ENCODE results near the gene ABCB11. TPM values are rescaled to one million over a fixed set of nuclear protein-coding genes. Genes with fewer than 3 reads are reported as not detected.
A peak's percentile ranks its signal among the peaks of the same experiment; 100 is the strongest.

ABCB11 gene
- total RNA-seq, 1 experiment from 2014 or later = not detected

- no peaks in the 10 kb centered on the region for H3K9me3 ChIP-seq (ENCODE audit: low read depth, low read length, poor library complexity, severe bottlenecking)
- H3K36me3 ChIP-seq (ENCODE audit: insufficient read depth, low read length, poor library complexity, severe bottlenecking) = no peaks in the 10 kb centered on the region
- H3K27me3 ChIP-seq (replicated peaks; ENCODE audit: insufficient read depth, low read depth, low read length, poor library complexity) = peaks cover 1% of the 10 kb centered on the region
- no TSS peak for BruUV-seq (replicated peaks)
- POLR2A ChIA-PET (ENCODE audit: low non-redundant PET) = no interaction called here
- H3K27ac ChIP-seq (ENCODE audit: low read depth, low read length, poor library complexity, severe bottlenecking) = no peak overlapping the region
- H3K4me1 ChIP-seq (ENCODE audit: insufficient read depth, low read length, poor library complexity, severe bottlenecking) = no peaks in the 10 kb centered on the region
- DNase-seq (ENCODE audit: low spot score) = no peak
- CTCF ChIA-PET = no interaction called here
- TF ChIP-seq EZH2 (IDR thresholded peaks at IDR 0.05; ENCODE audit: borderline replicate concordance, low read depth, low read length, poor library complexity, severe bottlenecking) = no peak
- no peak for TF ChIP-seq CTCF (conservative IDR thresholded peaks at IDR 0.05; ENCODE audit: low read depth, low read length)
- H3K4me3 ChIP-seq (ENCODE audit: low read depth, low read length, poor library complexity, severe bottlenecking) = no peak overlapping the region
- intact Hi-C loops (cut with micrococcal nuclease; ENCODE audit: unreplicated experiment) = no loop called here
Measured at GRCh38 chr2:168978461-168978861, 52.7 kb downstream of the ABCB11 start.

GRCh38 chr2:168977608-168978007 is 53.5 kb downstream of the ABCB11 start:
- Histone ChIP-seq H3K27me3 (replicated peaks; ENCODE audit: insufficient read depth, low read depth, low read length, poor library complexity) (no peaks in the 10 kb centered on the region), H3K36me3 (ENCODE audit: insufficient read depth, low read length, poor library complexity, severe bottlenecking) (no peaks in the 10 kb centered on the region), H3K4me3 (ENCODE audit: low read depth, low read length, poor library complexity, severe bottlenecking) (no peak overlapping the region), H3K27ac (ENCODE audit: low read depth, low read length, poor library complexity, severe bottlenecking) (no peak overlapping the region), H3K9me3 (ENCODE audit: low read depth, low read length, poor library complexity, severe bottlenecking) (no peaks in the 10 kb centered on the region), H3K4me1 (ENCODE audit: insufficient read depth, low read length, poor library complexity, severe bottlenecking) (no peaks in the 10 kb centered on the region)
- CTCF ChIA-PET = no interaction called here
- POLR2A ChIA-PET (ENCODE audit: low non-redundant PET) = no interaction called here
- DNase-seq (ENCODE audit: low spot score) = no peak
- TF ChIP-seq CTCF (conservative IDR thresholded peaks at IDR 0.05; ENCODE audit: low read depth, low read length) (no peak), EZH2 (IDR thresholded peaks at IDR 0.05; ENCODE audit: borderline replicate concordance, low read depth, low read length, poor library complexity, severe bottlenecking) (no peak)
- intact Hi-C loops (cut with micrococcal nuclease; ENCODE audit: unreplicated experiment) = no loop called here
- BruUV-seq (replicated peaks) = no TSS peak

- no peak overlapping the region for H3K4me3 ChIP-seq (ENCODE audit: low read depth, low read length, poor library complexity, severe bottlenecking)
- BruUV-seq (replicated peaks) = no TSS peak
- CTCF ChIA-PET = no interaction called here
- H3K27me3 ChIP-seq (replicated peaks; ENCODE audit: insufficient read depth, low read depth, low read length, poor library complexity) = no peaks in the 10 kb centered on the region
- no peaks in the 10 kb centered on the region for H3K4me1 ChIP-seq (ENCODE audit: insufficient read depth, low read length, poor library complexity, severe bottlenecking)
- no peak for TF ChIP-seq EZH2 (IDR thresholded peaks at IDR 0.05; ENCODE audit: borderline replicate concordance, low read depth, low read length, poor library complexity, severe bottlenecking)
- TF ChIP-seq CTCF (conservative IDR thresholded peaks at IDR 0.05; ENCODE audit: low read depth, low read length) = no peak
- POLR2A ChIA-PET (ENCODE audit: low non-redundant PET) = no interaction called here
- no peaks in the 10 kb centered on the region for H3K36me3 ChIP-seq (ENCODE audit: insufficient read depth, low read length, poor library complexity, severe bottlenecking)
- peak; percentile 7 for DNase-seq (ENCODE audit: low spot score)
- no peak overlapping the region for H3K27ac ChIP-seq (ENCODE audit: low read depth, low read length, poor library complexity, severe bottlenecking)
- intact Hi-C loops (cut with micrococcal nuclease; ENCODE audit: unreplicated experiment) = no loop called here
- no peaks in the 10 kb centered on the region for H3K9me3 ChIP-seq (ENCODE audit: low read depth, low read length, poor library complexity, severe bottlenecking)
Measured at GRCh38 chr2:168976034-168976654, 55.0 kb downstream of the ABCB11 start.

Measured in A673 (cell line).